Duodenal mucosa (tissue), 2 donors: Measurements from ENCODE around the gene CTXND1.

Source experiments
- H3K27ac ChIP-seq: one replicate; pipeline ENCODE4 v1.7.0; 2013; ENCODE audit warnings: low read depth, low read length
- H3K27me3 ChIP-seq, 2 donors: one replicate each; pipeline ENCODE4 v1.7.0; 2013; ENCODE audit warnings: low read length in 2 of 2, control low read depth in 1 of 2; ENCODE audit not compliant: insufficient read depth in 2 of 2, control insufficient read depth in 1 of 2
- H3K36me3 ChIP-seq, 2 donors: one replicate each; pipeline ENCODE4 v1.7.0; 2013; ENCODE audit warnings: low read length in 2 of 2, control low read depth in 1 of 2; ENCODE audit not compliant: insufficient read depth in 2 of 2, control insufficient read depth in 1 of 2
- H3K4me1 ChIP-seq, 2 donors: one replicate each; pipeline ENCODE4 v1.7.0; 2013; ENCODE audit warnings: low read length in 2 of 2, control low read depth in 1 of 2; ENCODE audit not compliant: insufficient read depth in 2 of 2, control insufficient read depth in 1 of 2
- H3K4me3 ChIP-seq, 2 donors: one replicate each; pipeline ENCODE4 v1.7.0; 2013; ENCODE audit warnings: low read length in 2 of 2, low read depth in 1 of 2
- H3K9ac ChIP-seq, 2 donors: one replicate each; pipeline ENCODE4 v1.7.0; 2013; ENCODE audit warnings: low read length in 2 of 2, low read depth in 1 of 2
- H3K9me3 ChIP-seq, 2 donors: one replicate each; pipeline ENCODE4 v1.7.0; 2013; ENCODE audit warnings: low read length in 2 of 2, control low read depth in 1 of 2; ENCODE audit not compliant: control insufficient read depth in 1 of 2

Gene CTXND1

DNA sequence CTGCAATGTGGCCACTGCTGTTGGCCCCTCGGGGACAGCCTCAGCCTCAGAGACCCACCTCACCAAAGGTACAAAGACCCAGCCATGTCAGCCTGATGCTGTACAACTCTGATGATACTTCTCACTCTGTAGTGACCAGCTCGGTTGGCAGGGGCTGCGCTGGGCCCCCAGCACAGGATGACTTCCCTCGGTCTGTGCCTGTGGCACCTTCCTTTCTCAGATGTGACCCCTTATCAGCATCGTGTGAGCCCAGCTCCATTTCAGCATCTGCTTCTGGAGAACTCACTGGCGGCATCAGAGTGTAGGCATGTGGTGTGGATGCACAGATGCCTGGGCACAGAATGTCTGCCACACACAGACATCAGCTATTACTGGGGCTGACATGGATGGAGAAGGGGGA lies 25.1 kb upstream of the CTXND1 start:
- H3K36me3 ChIP-seq: no peaks in the 10 kb centered on the region
- H3K27me3 ChIP-seq: no peaks in the 10 kb centered on the region
- H3K9ac ChIP-seq: no peak overlapping the region
- H3K4me1 ChIP-seq: peaks cover 0 to 5% of the 10 kb centered on the region in 2 donors
- peaks cover 0 to 6% of the 10 kb centered on the region in 2 donors for H3K9me3 ChIP-seq
- no peak overlapping the region for H3K27ac ChIP-seq
- H3K4me3 ChIP-seq: no peak overlapping the region

DNA sequence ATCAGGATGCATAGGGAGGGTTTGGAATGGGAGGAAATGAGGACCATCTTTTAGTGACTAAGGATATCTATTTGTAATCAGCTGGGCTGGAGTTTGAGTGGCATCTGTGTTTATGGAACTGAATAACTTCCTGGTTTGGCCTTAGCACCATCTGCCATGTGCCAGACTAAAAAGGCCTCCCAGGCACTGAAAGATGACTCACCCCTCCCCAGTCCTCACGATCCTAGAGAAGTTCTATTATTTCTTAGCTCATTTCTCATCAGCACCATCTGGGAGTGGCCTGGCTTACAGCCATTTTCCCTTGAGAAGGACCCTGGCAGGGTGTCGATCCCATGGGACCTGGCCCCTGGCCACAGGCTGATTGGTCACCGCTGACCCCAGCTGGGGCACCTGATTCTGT lies 23.9 kb upstream of the CTXND1 start:
- Histone ChIP-seq H3K27ac (no peak overlapping the region), H3K9ac (no peak overlapping the region), H3K36me3 (no peaks in the 10 kb centered on the region), H3K9me3 (peaks cover 0 to 6% of the 10 kb centered on the region in 2 donors), H3K27me3 (no peaks in the 10 kb centered on the region), H3K4me1 (peaks cover 0 to 5% of the 10 kb centered on the region in 2 donors), H3K4me3 (no peak overlapping the region)

- Histone ChIP-seq H3K27me3 (no peaks in the 10 kb centered on the region), H3K4me1 (peaks cover 0 to 5% of the 10 kb centered on the region in 2 donors), H3K9me3 (peaks cover 0 to 6% of the 10 kb centered on the region in 2 donors), H3K4me3 (no peak overlapping the region), H3K36me3 (no peaks in the 10 kb centered on the region), H3K9ac (no peak overlapping the region), H3K27ac (no peak overlapping the region)
These were observed 23.0 kb upstream of the CTXND1 start for GRCh38 chr15:80274996-80275395.

GRCh38 chr15:80274554-80274953 lies 22.5 kb upstream of the CTXND1 start:
- Histone ChIP-seq H3K4me3 (no peak overlapping the region), H3K9ac (no peak overlapping the region), H3K36me3 (no peaks in the 10 kb centered on the region), H3K27me3 (no peaks in the 10 kb centered on the region), H3K4me1 (peaks cover 0 to 5% of the 10 kb centered on the region in 2 donors), H3K9me3 (peaks cover 0 to 6% of the 10 kb centered on the region in 2 donors), H3K27ac (no peak overlapping the region)

DNA sequence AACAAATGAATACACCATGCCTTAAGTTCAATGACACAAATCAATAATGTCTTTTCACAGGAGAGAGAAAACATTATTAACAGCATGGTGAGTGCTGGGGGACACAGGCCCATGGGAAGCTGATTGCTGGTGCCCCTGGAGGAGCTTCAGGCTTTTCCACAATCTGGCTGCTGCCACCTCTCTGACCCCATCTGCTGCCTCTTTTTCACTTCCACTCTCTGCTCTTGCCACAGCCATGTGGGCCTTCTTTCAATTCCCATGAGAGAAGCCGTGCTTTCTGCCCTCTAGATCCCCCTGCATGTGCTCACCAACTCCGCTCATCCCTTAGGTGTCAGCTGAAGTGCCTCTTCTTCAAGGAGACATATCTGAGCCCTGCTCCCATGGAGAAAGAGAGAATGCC lies 21.0 kb upstream of the CTXND1 start:
- Histone ChIP-seq H3K4me1 (peaks cover 0 to 5% of the 10 kb centered on the region in 2 donors), H3K9ac (no peak overlapping the region), H3K4me3 (no peak overlapping the region), H3K27ac (no peak overlapping the region), H3K9me3 (peaks cover 0 to 6% of the 10 kb centered on the region in 2 donors), H3K36me3 (no peaks in the 10 kb centered on the region), H3K27me3 (no peaks in the 10 kb centered on the region)

- Histone ChIP-seq H3K4me3 (no peak overlapping the region), H3K9me3 (peaks cover 0 to 2% of the 10 kb centered on the region in 2 donors), H3K27me3 (no peaks in the 10 kb centered on the region), H3K27ac (no peak overlapping the region), H3K9ac (no peak overlapping the region), H3K36me3 (no peaks in the 10 kb centered on the region), H3K4me1 (peaks cover 0 to 3% of the 10 kb centered on the region in 2 donors)
These were observed 18.5 kb upstream of the CTXND1 start for GRCh38 chr15:80270472-80270871.

DNA sequence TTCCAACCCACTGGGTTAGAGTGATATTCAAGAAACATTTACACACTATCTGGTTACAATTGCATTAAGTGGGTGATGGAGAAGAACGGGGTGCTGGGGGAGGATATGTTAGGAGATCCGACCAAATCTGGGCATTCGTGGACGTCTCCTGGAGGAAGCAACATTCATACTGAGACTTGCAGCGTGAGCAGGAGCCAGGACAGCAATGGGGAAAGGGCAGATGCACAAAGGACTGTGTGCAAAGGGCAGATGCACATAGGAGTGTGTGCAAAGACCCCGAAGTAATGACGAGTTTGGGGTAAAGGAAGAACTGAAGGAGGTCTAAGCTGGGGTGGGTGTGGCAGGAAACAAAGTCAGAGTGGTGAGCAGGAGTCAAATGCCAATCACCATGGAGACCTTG lies 16.1 kb upstream of the CTXND1 start:
- no peak overlapping the region for H3K9ac ChIP-seq
- no peaks in the 10 kb centered on the region for H3K36me3 ChIP-seq
- H3K4me1 ChIP-seq: no peaks in the 10 kb centered on the region
- H3K27ac ChIP-seq: no peak overlapping the region
- no peaks in the 10 kb centered on the region for H3K27me3 ChIP-seq
- H3K4me3 ChIP-seq: no peak overlapping the region
- H3K9me3 ChIP-seq: no peaks in the 10 kb centered on the region

- H3K9ac ChIP-seq: no peak overlapping the region
- H3K27ac ChIP-seq: no peak overlapping the region
- no peaks in the 10 kb centered on the region for H3K36me3 ChIP-seq
- H3K4me1 ChIP-seq: no peaks in the 10 kb centered on the region
- no peaks in the 10 kb centered on the region for H3K9me3 ChIP-seq
- H3K27me3 ChIP-seq: no peaks in the 10 kb centered on the region
- no peak overlapping the region for H3K4me3 ChIP-seq
These were observed 15.6 kb upstream of the CTXND1 start for GRCh38 chr15:80267658-80268057.

DNA sequence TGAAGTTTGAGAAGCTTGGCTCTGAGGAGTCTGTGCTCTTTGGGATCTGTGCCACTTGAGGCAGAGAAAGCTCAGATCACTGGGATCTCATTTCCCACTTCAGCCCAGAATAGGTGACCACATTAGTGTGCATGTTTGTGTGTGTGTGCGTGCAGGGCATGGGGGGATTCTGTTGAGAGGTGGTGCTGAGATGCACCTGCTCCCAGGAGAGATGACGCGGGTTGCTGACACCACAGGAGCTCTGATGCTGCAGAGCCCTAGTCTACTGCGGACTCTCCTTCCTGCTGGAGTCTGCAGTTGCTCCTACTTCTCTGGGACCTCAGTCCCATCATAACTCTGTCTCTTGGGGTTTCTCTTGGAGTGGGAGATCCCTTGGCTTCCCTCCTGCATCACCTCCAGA lies 14.7 kb upstream of the CTXND1 start:
- Histone ChIP-seq H3K4me1 (no peaks in the 10 kb centered on the region), H3K36me3 (no peaks in the 10 kb centered on the region), H3K4me3 (no peak overlapping the region), H3K9me3 (no peaks in the 10 kb centered on the region), H3K27me3 (no peaks in the 10 kb centered on the region), H3K27ac (no peak overlapping the region), H3K9ac (no peak overlapping the region)

- Histone ChIP-seq H3K4me3 (no peak overlapping the region), H3K27me3 (no peaks in the 10 kb centered on the region), H3K9ac (no peak overlapping the region), H3K4me1 (no peaks in the 10 kb centered on the region), H3K27ac (no peak overlapping the region), H3K9me3 (no peaks in the 10 kb centered on the region), H3K36me3 (no peaks in the 10 kb centered on the region)
These were observed 14.1 kb upstream of the CTXND1 start for GRCh38 chr15:80266113-80266512.

DNA sequence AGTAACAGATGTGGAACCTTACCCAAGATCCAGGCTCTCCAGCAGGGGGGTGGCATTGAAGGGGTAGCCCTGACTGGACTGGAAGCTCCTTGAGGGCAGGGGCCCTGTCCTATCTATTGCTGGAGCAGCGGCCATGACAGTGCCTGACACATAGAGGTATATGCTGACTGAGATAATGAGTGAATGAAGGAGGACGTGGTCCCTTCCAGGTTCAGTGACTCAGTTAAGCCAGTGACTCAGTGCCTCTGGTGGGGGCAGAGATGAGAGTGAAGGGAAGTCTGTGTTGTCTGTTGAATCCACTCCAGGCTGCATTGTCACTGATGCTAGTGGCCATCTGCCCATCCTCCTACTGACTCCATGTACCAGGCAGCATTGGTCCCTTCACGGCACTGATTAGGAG lies 13.0 kb upstream of the CTXND1 start:
- no peak overlapping the region for H3K9ac ChIP-seq
- H3K27ac ChIP-seq: no peak overlapping the region
- H3K9me3 ChIP-seq: no peaks in the 10 kb centered on the region
- H3K36me3 ChIP-seq: no peaks in the 10 kb centered on the region
- no peaks in the 10 kb centered on the region for H3K4me1 ChIP-seq
- H3K27me3 ChIP-seq: no peaks in the 10 kb centered on the region
- no peak overlapping the region for H3K4me3 ChIP-seq
